ENCODE measurements around the gene RGS2.

The RGS2 gene

GRCh38 chr1:192808518-192809306 lies at the start of gene RGS2:
Gene RGS2 (plus strand): TSS chr1:192809039. CDS start chr1:192809072, 33 bp downstream.
- TF ChIP-seq CTCF (IDR thresholded peaks at IDR 0.05; ENCODE audit: low read depth, low read length, missing control alignments), result no peak

GRCh38 chr1:192759104-192759503 lies 49.7 kb upstream of the RGS2 start:
- TF ChIP-seq CTCF (IDR thresholded peaks at IDR 0.05; ENCODE audit: low read depth, low read length, missing control alignments), result no peak
- no peak overlapping the region for H3K4me3 ChIP-seq (ENCODE audit: low read depth, low read length)
- in situ Hi-C loops (cut with HindIII; ENCODE audit: low sequenced_read_pairs), result no loop called here
- no peak for DNase-seq (ENCODE audit: low read depth)

More at GRCh38 chr1:192808518-192809306, at the start of gene RGS2:
- peak within 1 kb of the TSS; percentile 87 for H3K4me3 ChIP-seq (ENCODE audit: low read depth, low read length)
- in situ Hi-C loops (cut with HindIII; ENCODE audit: low sequenced_read_pairs), result no loop called here
- DNase-seq (ENCODE audit: low read depth), result peak; percentile 76

GRCh38 chr1:192762265-192762664 lies 46.6 kb upstream of the RGS2 start:
- TF ChIP-seq CTCF (IDR thresholded peaks at IDR 0.05; ENCODE audit: low read depth, low read length, missing control alignments), result no peak
- in situ Hi-C loops (cut with HindIII; ENCODE audit: low sequenced_read_pairs), result no loop called here
- DNase-seq (ENCODE audit: low read depth), result no peak
- H3K4me3 ChIP-seq (ENCODE audit: low read depth, low read length), result no peak overlapping the region

GRCh38 chr1:192763243-192763642 lies 45.6 kb upstream of the RGS2 start:
- no peak for DNase-seq (ENCODE audit: low read depth)
- in situ Hi-C loops (cut with HindIII; ENCODE audit: low sequenced_read_pairs), result no loop called here

GRCh38 chr1:192763756-192764155 lies 45.1 kb upstream of the RGS2 start:
- TF ChIP-seq CTCF (IDR thresholded peaks at IDR 0.05; ENCODE audit: low read depth, low read length, missing control alignments), result no peak
- DNase-seq (ENCODE audit: low read depth), result no peak

More at GRCh38 chr1:192763243-192763642, 45.6 kb upstream of the RGS2 start:
- H3K4me3 ChIP-seq (ENCODE audit: low read depth, low read length), result no peak overlapping the region
- TF ChIP-seq CTCF (IDR thresholded peaks at IDR 0.05; ENCODE audit: low read depth, low read length, missing control alignments), result no peak

GRCh38 chr1:192764675-192765074 lies 44.2 kb upstream of the RGS2 start:
- TF ChIP-seq CTCF (IDR thresholded peaks at IDR 0.05; ENCODE audit: low read depth, low read length, missing control alignments), result no peak
- no peak for DNase-seq (ENCODE audit: low read depth)
- in situ Hi-C loops (cut with HindIII; ENCODE audit: low sequenced_read_pairs), result no loop called here
- H3K4me3 ChIP-seq (ENCODE audit: low read depth, low read length), result no peak overlapping the region

More at GRCh38 chr1:192763756-192764155, 45.1 kb upstream of the RGS2 start:
- in situ Hi-C loops (cut with HindIII; ENCODE audit: low sequenced_read_pairs), result no loop called here
- no peak overlapping the region for H3K4me3 ChIP-seq (ENCODE audit: low read depth, low read length)

Data from astrocyte of the cerebellum (primary cell).